GM23338 (cell line): ENCODE data around the gene PHKG2.
A peak's percentile ranks its signal among the peaks of the same experiment; 100 is the strongest.

ENCODE experiments used
- CREB1 ChIP-seq: fragments of 250-450 bp; sonication (Bioruptor Pico); IDR thresholded peaks from 2 replicates; pipeline ENCODE4 v1.5.0; 2020; ENCODE audit warnings: low read depth, mild to moderate bottlenecking, moderate library complexity
- CTCF ChIP-seq, 2 experiments: fragments of 200-600 bp in 1 of 2; sonication (generic) in 1 of 2; conservative IDR thresholded peaks; 2 replicates each; pipeline versions ENCODE4 v1.5.1 to v1.6.1; 2016 to 2017; ENCODE audit warnings: antibody characterized with exemption in 2 of 2, low read depth in 2 of 2, mild to moderate bottlenecking in 2 of 2, moderate library complexity in 1 of 2
- EZH2 ChIP-seq: fragments of 200-600 bp; sonication (generic); IDR thresholded peaks from one replicate; pipeline ENCODE4 v1.8.0; 2017; ENCODE audit warnings: antibody characterized with exemption, mild to moderate bottlenecking, low read depth; ENCODE audit not compliant: unreplicated experiment
- ZNF114 ChIP-seq: fragments of 250-450 bp; sonication (Bioruptor Pico); IDR thresholded peaks from 2 replicates; pipeline ENCODE4 v1.5.0; 2020; ENCODE audit warnings: mild to moderate bottlenecking, moderate library complexity
- ZNF331 ChIP-seq: fragments of 250-450 bp; sonication (Bioruptor Pico); IDR thresholded peaks from 2 replicates; pipeline ENCODE4 v1.5.0; 2020; ENCODE audit warnings: low read depth, mild to moderate bottlenecking, moderate library complexity
- TF ChIP-seq, protein P1 (sequence below): IDR thresholded peaks from one replicate; pipeline ENCODE4 v1.6.1; 2018; ENCODE audit warnings: antibody characterized with exemption; ENCODE audit not compliant: unreplicated experiment

GRCh38 chr16:30747799-30748633 lies at the start of gene PHKG2:
- TF ChIP-seq CTCF (conservative IDR thresholded peaks at IDR 0.05; ENCODE audit: low read depth in 2 of 2) (no peak), ZNF114 (CRISPR knock-in tag) (no peak), EZH2 (no peak), CREB1 (CRISPR knock-in tag) (0 out of 2 replicates have a peak, but pooled peaks have one; percentile 3), ZNF331 (CRISPR knock-in tag) (no peak)
- TF ChIP-seq, protein P1, sequence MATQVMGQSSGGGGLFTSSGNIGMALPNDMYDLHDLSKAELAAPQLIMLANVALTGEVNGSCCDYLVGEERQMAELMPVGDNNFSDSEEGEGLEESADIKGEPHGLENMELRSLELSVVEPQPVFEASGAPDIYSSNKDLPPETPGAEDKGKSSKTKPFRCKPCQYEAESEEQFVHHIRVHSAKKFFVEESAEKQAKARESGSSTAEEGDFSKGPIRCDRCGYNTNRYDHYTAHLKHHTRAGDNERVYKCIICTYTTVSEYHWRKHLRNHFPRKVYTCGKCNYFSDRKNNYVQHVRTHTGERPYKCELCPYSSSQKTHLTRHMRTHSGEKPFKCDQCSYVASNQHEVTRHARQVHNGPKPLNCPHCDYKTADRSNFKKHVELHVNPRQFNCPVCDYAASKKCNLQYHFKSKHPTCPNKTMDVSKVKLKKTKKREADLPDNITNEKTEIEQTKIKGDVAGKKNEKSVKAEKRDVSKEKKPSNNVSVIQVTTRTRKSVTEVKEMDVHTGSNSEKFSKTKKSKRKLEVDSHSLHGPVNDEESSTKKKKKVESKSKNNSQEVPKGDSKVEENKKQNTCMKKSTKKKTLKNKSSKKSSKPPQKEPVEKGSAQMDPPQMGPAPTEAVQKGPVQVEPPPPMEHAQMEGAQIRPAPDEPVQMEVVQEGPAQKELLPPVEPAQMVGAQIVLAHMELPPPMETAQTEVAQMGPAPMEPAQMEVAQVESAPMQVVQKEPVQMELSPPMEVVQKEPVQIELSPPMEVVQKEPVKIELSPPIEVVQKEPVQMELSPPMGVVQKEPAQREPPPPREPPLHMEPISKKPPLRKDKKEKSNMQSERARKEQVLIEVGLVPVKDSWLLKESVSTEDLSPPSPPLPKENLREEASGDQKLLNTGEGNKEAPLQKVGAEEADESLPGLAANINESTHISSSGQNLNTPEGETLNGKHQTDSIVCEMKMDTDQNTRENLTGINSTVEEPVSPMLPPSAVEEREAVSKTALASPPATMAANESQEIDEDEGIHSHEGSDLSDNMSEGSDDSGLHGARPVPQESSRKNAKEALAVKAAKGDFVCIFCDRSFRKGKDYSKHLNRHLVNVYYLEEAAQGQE: no peak
